Panc1 (cell line): ENCODE results near the gene ZNF609. TPM values are rescaled to one million over a fixed set of nuclear protein-coding genes. Genes with fewer than 3 reads are reported as not detected.

ENCODE experiments used
- ATAC-seq: fragments of 200-7000 bp; cut with Tn5 transposase; 2 replicates; pipeline ENCODE4 v1.9.1; 2020; ENCODE audit warnings: mild to moderate bottlenecking, moderate library complexity
- BruUV-seq: library from RNA; stranded (reverse); fragments of 400-500 nt; replicated peaks from 2 replicates; lab custom pipeline; 2021; lab: Mats Ljungman, UMichigan
- CTCF ChIA-PET: fragments of 300-600 bp; sonication (Branson Sonifier 250); formaldehyde crosslinking; loops from one replicate; lab custom pipeline; 2022; ENCODE audit warnings: antibody characterized with exemption; lab: Charles Lee
- POLR2A ChIA-PET: fragments of 300-600 bp; sonication (Branson Sonifier 250); formaldehyde crosslinking; loops from one replicate; lab custom pipeline; 2022; ENCODE audit warnings: antibody characterized with exemption; lab: Charles Lee
- DNase-seq: peaks from one replicate; pipeline ENCODE4 v3.0.0-alpha.2; 2010; ENCODE audit warnings: low read depth, low spot score
- H3K27ac ChIP-seq: 2 replicates; pipeline ENCODE4 v1.5.1; 2011; ENCODE audit warnings: mild to moderate bottlenecking, low read length, inconsistent platforms
- H3K27me3 ChIP-seq: fragments of 200-500 bp; sonication (Bioruptor generic); 2 replicates; pipeline ENCODE4 v1.6.0; 2014; ENCODE audit warnings: low read length, inconsistent platforms; ENCODE audit not compliant: control insufficient read depth, insufficient read depth
- H3K36me3 ChIP-seq: fragments of 200-500 bp; sonication (Bioruptor generic); 2 replicates; pipeline ENCODE4 v1.5.1; 2014; ENCODE audit warnings: inconsistent platforms, mild to moderate bottlenecking, low read length, moderate library complexity; ENCODE audit not compliant: control insufficient read depth, insufficient read depth
- H3K4me1 ChIP-seq: 2 replicates; pipeline ENCODE4 v1.5.1; 2011; ENCODE audit warnings: inconsistent platforms, mild to moderate bottlenecking, low read length, moderate library complexity; ENCODE audit not compliant: control insufficient read depth, insufficient read depth
- H3K4me3 ChIP-seq, 2 experiments: 2 replicates each; pipeline ENCODE4 v1.5.1; 2011 to 2012; ENCODE audit warnings: low read depth in 2 of 2, low read length in 2 of 2, mild to moderate bottlenecking in 2 of 2, inconsistent platforms in 1 of 2, moderate library complexity in 1 of 2
- H3K9me3 ChIP-seq: fragments of 200-500 bp; sonication (Bioruptor generic); 2 replicates; pipeline ENCODE4 v1.5.1; 2014; ENCODE audit warnings: low read depth, mild to moderate bottlenecking, inconsistent platforms, low read length, moderate library complexity; ENCODE audit not compliant: control insufficient read depth, insufficient read depth
- CTCF ChIP-seq: fragments of 450-650 bp; IDR thresholded peaks from 2 replicates; pipeline ENCODE4 v1.5.1; 2017; ENCODE audit warnings: mild to moderate bottlenecking
- POLR2AphosphoS5 ChIP-seq: IDR thresholded peaks from 2 replicates; pipeline ENCODE4 v1.6.1; 2012; ENCODE audit warnings: mild to moderate bottlenecking, low read depth, low read length, moderate library complexity
- REST ChIP-seq, 2 experiments: IDR thresholded peaks; 2 replicates each; pipeline ENCODE4 v1.6.1; 2011 to 2012; ENCODE audit warnings: low read depth in 2 of 2, control low read depth in 1 of 2, low read length in 1 of 2, mild to moderate bottlenecking in 1 of 2, moderate library complexity in 1 of 2; ENCODE audit not compliant: insufficient read depth in 1 of 2
- SIN3A ChIP-seq: IDR thresholded peaks from 2 replicates; pipeline ENCODE4 v1.6.1; 2012; ENCODE audit warnings: low read depth, mild to moderate bottlenecking, low read length, moderate library complexity, borderline replicate concordance; ENCODE audit not compliant: insufficient read depth
- TCF7L2 ChIP-seq: IDR thresholded peaks from 2 replicates; pipeline ENCODE4 v1.6.1; 2011; ENCODE audit warnings: mild to moderate bottlenecking, low read depth, low read length, inconsistent platforms
- in situ Hi-C: cut with HindIII; loops from 2 replicates; pipeline ENCODE4 v1.10.0; 2016; ENCODE audit warnings: low sequenced_read_pairs, low pct_unique_long_range_greater_than_20kb
- intact Hi-C: fragments of 100-400 bp; cut with micrococcal nuclease; formaldehyde crosslinking; loops from one replicate; pipeline ENCODE4 v1.10.0; 2022; ENCODE audit not compliant: unreplicated experiment
- total RNA-seq: library from RNA; stranded (reverse); gene quantifications from one replicate; pipeline ENCODE4 v1.2.1, GENCODE V29; 2021; ENCODE audit not compliant: unreplicated experiment

ZNF609 gene
- total RNA-seq, 1 experiment from 2014 or later, result 47.2 TPM

- no peak overlapping the region for H3K4me3 ChIP-seq
- no peaks in the 10 kb centered on the region for H3K27me3 ChIP-seq
- H3K27ac ChIP-seq, result no peak overlapping the region
- no peaks in the 10 kb centered on the region for H3K9me3 ChIP-seq
- CTCF ChIA-PET, result no interaction called here
- DNase-seq, result no peak
- POLR2A ChIA-PET, result no interaction called here
- H3K36me3 ChIP-seq, result peaks cover 9% of the 10 kb centered on the region; the same call in 1 of the 2 replicates
- ATAC-seq, result no peak
- intact Hi-C loops (loop anchor here (10.0 kb wide), 2 partner anchors 227 to 257 kb away; no protein-coding TSS in a partner anchor), in situ Hi-C loops (no loop called here)
- H3K4me1 ChIP-seq, result 0 out of 2 replicates have a peak, but pooled peaks cover 6% of the 10 kb centered on the region
- BruUV-seq, result no TSS peak
- TF ChIP-seq POLR2AphosphoS5 (no peak), CTCF (no peak), SIN3A (no peak), REST (IDR thresholded peaks at IDR 0.05; ENCODE audit: insufficient read depth in 1 of 2, low read depth in 2 of 2, low read length in 1 of 2) (no peak), TCF7L2 (no peak)
Measured at GRCh38 chr15:64682255-64682654, 221.9 kb downstream of the ZNF609 start.

- TF ChIP-seq SIN3A (no peak), POLR2AphosphoS5 (no peak), REST (IDR thresholded peaks at IDR 0.05; ENCODE audit: insufficient read depth in 1 of 2, low read depth in 2 of 2, low read length in 1 of 2) (no peak), TCF7L2 (no peak), CTCF (no peak)
- no peaks in the 10 kb centered on the region for H3K9me3 ChIP-seq
- no peak overlapping the region for H3K27ac ChIP-seq
- H3K4me1 ChIP-seq, result peaks cover 17% of the 10 kb centered on the region; the same call in 1 of the 2 replicates
- in situ Hi-C loops (no loop called here), intact Hi-C loops (loop anchor here (10.0 kb wide), 2 partner anchors 229 to 259 kb away; no protein-coding TSS in a partner anchor)
- no peaks in the 10 kb centered on the region for H3K27me3 ChIP-seq
- DNase-seq (no peak), ATAC-seq (no peak)
- no TSS peak for BruUV-seq
- no peak overlapping the region for H3K4me3 ChIP-seq
- CTCF ChIA-PET, result no interaction called here
- H3K36me3 ChIP-seq, result peaks cover 17% of the 10 kb centered on the region
- POLR2A ChIA-PET, result no interaction called here
Measured at GRCh38 chr15:64683378-64683777, 223.0 kb downstream of the ZNF609 start.
